SH-SY5Y (cell line): ENCODE results near the gene DYNLL1.

Experiments used
- GATA2 ChIP-seq: IDR thresholded peaks from 2 replicates; pipeline ENCODE4 v1.6.1; 2011; ENCODE audit warnings: mild to moderate bottlenecking, low read depth, low read length
- GATA3 ChIP-seq: IDR thresholded peaks from 2 replicates; pipeline ENCODE4 v1.6.1; 2011; ENCODE audit warnings: low read depth, mild to moderate bottlenecking, low read length, moderate library complexity

DNA sequence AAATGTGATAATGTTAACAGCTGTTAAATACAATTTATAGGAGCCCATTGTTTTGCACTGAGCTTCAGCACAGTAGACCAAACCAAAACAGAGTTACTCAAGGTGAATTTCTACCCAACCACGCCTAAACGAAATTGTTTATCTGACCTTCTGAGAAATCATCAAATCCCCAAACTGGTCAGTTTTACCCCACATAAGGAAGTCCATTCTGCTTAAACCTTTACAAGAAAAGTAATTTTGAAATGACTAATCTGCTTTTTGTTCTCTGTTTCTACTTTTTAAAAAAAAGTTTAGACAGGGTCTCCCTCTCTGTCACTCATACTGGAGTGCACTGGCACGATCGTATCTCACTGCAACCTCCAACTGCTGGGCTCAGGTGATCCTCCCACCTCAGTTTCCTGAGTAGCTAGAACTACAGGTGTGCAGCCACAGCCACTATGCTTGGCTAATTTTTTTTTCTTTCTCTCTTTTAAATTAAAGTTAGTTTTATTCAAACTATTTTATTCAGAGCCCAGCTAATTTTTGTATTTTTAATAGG lies 36.9 kb downstream of the DYNLL1 start:
- TF ChIP-seq GATA2, result no peak
- TF ChIP-seq GATA3, result no peak
